DMS53 (cell line): ENCODE results near the gene PHOSPHO2.
"Not testable (repeated sequence)": the region's sequence is repeated elsewhere in the genome, so short reads cannot be mapped to it uniquely, and the experiment has no call there.

Experiments used
- DNase-seq: peaks from one replicate; lab custom pipeline; 2025; lab: John Stamatoyannopoulos, UW

The PHOSPHO2 gene

DNA sequence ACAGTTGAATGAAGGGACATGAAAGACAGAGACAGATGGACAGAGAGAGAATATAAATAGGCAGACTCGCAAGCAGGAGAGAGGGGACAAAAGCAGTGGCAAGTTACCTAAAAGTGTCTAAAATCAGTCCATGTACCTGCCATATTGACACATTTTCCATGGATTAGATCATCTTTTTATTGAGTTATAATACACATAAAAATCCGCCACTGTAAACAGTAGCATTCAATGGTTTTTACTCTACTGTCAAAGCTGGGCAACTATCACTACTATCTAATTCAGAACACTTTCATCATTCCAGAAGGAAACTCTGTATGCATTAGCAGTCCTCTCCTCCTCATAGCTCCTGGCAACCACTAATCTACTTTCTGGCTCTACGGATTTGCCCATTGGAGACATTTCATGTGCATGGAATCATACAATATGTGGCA, 10.1 kb upstream of the PHOSPHO2 start:
- DNase-seq = no peak

DNA sequence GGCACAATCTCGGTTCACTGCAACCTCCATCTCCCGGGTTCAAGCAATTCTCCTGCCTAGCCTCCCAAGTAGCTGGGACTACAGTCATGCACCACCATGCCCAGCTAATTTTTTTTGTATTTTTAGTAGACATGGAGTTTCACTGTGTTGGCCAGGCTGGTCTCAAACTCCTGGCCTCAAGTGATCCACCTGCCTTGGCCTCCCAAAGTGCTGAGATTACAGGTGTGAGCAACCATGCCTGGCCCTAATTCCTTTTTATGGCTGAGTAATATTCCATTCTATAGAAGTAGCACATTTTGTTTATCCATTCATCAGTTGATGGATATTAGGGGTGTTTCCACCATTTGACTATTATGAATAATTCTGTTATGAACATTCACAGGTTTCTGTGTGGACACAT, 9.6 kb upstream of the PHOSPHO2 start:
- DNase-seq = not testable (repeated sequence)

DNA sequence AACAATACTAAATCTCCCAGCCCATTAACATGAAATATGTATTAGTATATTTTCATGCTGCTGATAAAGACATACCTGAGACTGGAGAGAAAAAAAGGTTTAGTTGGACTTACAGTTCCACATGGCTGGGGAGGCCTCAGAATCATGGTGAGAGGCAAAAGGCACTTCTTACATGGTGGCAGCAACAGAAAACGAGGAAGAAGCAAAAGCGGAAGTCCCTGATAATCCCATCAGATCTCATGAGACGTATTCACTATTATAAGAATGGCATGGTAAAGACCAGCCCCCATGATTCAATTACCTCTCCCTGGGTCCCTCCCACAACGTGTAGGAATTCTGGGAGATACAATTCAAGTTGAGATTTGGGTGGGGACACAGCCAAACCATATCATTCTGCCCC, 7.4 kb upstream of the PHOSPHO2 start:
- not testable (repeated sequence) for DNase-seq

DNA sequence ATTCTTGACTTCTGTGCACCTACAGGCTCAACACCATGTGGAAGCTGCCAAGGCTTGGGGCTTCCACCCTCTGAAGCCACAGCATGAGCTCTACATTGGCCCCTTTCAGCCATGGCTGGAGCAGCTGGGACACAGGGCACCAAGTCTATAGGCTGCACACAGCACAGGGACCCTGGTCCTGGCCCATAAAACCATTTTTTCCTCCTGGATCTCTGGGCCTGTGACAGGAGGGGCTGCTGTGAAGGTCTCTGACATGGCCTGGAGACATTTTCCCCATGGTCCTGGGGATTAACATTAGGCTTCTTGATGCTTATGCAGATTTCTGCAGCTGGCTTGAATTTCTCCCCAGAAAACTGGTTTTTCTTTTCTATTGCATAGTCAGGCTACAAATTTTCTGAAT, 6.3 kb upstream of the PHOSPHO2 start:
- not testable (repeated sequence) for DNase-seq

DNA sequence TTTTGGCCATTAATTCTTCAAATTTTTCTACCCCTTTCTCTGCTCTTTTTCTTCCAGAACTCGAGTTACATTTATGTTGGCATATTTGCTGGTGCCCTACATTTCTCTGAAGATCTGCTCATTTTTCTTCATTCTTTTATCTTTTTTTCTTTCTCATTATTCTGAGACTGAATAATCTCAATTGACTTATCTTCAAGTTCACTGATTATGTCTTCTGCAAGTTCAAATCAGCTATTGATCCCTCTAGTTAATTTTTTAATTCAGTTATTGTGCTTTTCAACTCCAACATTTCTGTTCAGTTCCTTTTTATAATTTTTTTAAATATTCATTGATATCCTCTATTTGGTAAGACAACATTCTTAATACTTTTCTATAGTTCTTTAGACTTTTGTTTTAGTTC, 3.3 kb upstream of the PHOSPHO2 start:
- no peak for DNase-seq

DNA sequence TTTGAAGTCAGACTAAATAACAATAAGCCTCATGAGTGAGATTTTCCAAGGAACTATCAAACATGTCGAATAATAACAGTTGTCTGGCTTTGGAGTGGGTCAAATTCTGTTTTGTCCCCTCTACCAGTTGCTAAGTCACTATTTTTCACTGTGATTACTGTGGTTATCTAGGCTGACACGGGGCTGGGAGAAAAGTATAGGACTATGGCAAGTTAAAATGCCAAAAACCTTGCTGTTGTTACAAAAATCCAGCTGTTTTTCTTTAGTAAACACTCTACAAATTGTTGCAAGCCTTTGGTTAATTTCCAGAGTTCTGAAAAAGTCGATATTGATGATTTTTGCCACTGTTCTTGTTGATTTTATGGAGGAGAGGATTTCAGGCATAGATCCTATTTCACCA, 1.6 kb upstream of the PHOSPHO2 start:
- no peak for DNase-seq

DNA sequence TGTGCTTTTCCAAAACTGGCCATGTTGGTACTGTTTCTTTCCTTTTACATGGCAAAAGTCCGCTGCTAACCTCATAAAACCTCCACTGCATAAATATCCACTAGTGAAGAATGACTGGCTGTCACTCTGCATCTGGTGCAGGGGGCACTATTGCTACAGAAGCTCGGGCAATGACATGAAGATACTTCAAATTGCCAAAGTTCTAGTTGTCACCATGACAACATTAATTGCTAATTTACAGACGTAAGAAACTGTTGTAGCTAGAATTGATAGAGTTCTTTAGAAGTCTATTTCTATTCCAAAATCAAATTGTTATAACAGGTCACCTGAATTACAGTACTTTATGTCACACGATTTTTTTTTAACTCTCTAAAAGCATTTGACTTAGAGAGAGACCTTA, 909 bp upstream of the PHOSPHO2 start:
- peak; percentile 69 for DNase-seq

DNA sequence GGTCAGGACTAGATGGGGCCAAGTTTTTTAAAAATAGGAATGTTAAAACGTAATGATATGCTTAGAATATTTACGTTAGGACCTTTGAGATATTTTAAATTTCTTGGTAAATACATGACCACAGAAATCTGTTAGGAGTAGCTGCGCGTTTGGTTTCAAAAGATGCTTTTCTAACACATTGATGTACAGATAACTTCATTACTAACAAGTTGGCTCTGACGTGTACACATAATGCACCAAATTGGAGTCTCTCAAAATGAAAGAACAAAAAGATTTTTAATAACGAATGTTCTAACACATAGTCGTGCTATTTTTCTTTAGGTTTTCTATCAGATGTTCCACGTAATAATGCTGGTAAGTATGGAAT, 608 bp downstream of the PHOSPHO2 start:
- peak; percentile 52 for DNase-seq

DNA sequence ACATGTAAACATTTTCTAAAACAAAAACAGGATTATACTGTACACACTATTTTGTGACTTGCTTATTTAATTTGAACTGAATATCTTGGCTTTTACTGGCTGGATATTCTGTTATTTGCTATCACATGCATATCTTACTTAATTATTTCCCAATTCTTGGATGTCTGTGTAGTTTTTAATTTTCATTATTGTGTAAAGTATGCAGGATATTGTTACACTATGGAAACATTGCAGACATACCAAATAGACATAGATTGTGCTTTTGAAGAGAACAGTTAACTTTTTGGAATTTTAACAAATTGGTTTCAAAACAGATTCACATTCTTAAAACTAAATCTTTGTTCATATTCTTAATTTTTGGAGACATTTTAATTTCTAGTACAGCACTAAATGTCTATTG, 2.1 kb downstream of the PHOSPHO2 start:
- DNase-seq = no peak

DNA sequence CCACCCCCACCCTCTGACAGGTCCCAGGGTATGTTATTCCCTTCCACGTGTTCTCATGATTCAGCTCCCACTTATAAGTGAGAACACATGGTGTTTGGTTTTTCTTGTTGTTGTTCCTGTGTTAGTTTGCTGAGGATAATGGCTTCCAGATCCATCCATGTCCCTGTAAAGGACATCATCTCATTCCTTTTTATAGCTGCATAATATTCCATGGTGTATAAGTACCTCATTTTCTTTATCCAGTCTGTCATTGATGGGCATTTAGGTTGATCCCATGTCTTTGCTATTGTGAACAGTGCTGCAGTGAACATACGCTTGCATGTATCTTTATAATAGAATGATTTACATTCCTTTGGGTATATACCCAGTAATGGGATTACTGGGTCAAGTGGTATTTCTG, 4.9 kb downstream of the PHOSPHO2 start:
- DNase-seq = not testable (repeated sequence)

DNA sequence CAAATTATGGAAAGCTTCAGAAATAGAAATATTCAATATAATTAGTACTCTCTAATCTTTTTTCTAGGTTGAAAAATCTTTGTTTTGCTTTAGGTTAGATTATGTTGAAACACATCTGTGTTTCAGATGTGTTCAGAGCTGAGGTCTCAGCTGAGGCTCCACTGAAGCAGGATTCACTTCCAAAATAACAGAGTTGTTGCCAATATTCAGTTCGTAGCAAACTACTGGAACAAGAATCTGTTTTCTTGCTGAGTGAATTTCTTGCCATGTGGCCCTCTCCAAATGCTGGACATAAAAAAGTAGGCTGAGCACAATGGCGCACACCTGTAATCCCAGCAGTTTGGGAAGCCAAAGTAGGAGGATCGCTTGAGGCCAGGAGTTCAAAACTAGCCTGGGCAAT, 8.7 kb downstream of the PHOSPHO2 start:
- DNase-seq = no peak

DNA sequence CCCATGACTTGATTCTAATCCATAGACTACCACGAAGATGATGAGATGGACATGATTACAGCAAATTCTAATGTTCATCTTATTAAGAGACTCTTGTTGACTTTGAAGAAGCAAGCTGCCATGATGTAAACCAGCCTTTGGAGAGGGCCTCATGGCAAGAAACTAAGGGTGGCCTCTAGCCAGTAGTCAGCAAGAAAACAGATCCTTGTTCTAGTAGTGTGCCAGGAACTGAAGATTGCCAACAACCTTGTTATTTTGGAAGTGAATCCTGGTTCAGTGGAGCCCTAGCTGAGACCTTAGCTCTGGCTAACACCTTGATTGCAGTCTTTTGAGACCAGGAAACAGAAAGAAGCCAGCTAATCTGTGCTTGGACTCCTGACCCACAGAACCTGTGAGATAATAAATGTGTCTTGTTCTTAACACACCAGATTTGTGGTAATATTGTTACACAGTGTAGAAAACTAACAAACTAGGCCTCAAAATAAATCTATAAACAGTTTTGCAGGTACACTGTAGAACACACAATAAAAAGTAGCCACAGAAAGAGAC, 10.0 kb downstream of the PHOSPHO2 start:
- no peak for DNase-seq

DNA sequence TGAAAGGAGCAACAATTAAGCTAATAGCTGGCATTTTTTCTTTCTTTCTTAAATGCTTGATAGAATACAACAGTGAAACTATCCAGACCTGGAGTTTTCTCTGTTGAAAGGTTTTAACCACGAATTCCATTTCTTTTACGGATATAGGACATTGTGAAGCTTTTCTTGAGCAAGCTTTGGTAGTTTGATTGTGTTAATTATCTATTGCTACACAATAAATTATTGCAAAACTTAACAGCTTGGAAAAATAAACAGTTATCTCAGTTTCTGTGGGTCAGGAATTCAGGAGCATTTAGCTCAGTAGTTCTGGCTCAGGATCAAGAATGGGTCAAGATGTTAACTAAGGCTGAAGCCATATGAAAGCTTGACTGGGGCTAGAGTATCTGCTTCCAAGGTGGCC, 11.7 kb downstream of the PHOSPHO2 start:
- DNase-seq = no peak

DNA sequence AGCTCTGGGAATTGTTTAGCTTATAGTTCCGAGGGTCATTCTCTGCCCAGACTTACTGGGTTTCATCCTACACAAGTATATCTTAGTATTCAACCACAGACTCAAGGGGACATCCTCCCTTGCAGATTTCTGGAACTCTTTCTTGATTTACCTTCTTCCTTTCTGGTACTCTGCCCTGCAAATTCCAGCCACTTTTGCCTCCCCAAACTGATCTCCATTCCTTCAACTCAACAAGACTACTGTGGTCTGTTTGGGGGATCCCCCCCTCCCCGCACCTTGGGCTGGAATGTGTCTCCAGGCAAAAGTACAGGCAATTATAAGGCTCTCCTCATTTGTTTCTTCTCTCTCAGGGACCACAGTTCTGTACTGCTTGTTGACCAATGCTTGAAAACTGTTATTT, 13.4 kb downstream of the PHOSPHO2 start:
- DNase-seq = no peak

DNA sequence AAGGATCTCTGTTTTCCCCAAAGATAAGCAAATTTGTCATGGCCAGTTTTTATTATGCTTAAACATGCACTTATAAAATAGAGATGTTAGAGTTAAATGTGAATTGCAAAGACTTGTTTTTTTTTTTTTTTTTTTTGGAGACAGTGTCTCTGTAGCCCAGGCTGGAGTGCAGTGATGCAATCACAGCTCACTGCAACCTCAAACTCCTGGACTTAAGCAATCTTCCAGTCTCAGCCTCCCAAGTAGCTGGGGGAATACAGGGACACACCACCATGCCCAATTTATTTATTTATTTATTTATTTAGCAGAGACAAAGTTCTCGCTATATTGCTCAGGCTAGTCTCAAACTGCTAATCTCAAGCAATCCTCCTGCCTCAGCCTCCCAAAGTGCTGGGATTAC, 15.1 kb downstream of the PHOSPHO2 start:
- no peak for DNase-seq

DNA sequence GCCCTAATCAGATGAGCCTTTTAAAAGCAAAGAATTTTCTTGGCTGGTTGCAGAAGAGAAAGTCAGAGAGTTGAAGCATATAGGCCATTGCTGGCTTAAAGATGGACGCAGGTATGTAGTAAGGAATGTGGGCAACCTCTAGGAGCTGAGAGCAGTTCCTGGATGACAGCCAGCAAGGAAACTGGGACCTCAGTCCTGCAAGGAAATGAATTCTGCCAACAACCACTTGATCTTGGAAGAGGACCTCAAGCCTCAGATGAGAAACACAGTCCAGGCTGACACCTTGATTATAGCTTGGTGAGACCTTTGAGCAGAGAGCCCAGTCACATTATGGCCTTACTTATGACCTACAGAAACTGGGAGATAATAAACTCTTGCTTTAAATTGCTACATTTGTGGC, 15.7 kb downstream of the PHOSPHO2 start:
- no peak for DNase-seq

DNA sequence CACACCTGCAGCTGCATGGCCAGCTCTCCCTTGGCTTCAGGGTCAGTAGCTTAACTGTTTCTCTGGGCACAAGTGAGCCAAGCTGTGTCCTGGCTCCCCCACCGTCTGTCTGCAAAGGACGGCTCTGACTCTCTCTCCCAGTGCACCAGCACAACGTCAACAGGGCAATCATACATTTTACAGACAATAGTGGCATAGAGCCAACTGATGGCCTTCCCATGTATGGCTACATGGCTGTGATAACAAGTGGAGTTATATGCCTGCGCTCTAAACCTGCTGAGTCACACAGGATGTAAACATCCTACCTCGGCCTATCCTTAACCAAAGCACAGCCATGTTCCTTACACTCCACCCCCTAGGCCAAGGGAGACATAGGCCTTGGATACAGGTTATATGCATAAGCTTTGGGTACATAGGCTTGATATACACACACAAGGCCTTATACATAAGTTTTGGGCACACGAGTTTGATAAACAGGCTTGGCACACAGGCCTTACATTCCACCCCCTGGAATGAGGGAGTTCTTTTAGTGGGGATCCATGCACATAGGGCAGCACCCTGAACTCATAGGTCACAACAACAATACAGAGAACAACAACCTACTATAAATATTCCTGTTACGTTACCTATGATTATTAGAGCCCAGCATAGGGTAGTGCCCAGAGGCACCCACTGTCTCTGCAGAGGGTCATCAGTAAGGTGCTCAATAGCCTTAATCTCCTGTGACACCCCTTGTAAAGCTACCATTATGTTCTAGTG, 17.7 kb downstream of the PHOSPHO2 start:
- peak; percentile 75 for DNase-seq

DNA sequence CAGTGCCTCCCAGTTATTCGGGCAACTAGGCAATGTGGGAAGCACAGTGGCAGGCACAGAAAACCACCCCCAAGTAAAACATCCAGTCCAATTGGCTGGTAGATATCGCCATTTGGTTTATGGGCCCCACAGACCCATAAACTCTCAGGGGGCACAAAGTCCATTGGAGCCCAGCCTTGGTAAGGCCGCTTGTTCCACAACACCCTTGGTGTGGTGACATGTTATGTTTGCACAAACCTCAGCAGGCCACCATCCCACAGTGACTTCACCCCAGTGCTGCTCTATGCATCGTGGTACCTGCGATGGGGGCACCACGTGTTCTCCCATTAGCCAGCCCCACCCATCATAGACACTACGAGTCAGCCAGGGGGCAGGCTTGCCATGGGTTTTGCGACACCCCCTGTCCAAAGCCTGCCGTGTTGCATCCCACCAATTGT, 18.5 kb downstream of the PHOSPHO2 start:
- DNase-seq = no peak

DNA sequence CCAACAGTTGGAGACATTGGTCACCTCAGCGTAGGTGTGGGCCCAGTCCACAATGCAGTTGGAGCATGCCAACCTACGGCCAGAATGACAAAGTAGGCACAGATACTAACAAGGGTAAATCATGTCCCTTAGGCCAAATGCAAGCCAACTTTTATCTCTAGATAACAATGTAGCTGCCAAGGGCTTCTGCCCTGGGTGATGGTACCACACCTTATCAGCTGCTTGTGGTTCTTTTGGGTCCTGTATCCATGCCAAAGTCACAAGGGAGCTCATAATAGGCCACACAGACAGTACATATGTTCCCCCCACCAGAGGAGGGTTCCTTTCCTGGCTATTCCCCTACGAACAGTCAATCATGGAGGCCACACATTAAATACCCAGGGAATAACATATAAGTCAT, 19.1 kb downstream of the PHOSPHO2 start:
- no peak for DNase-seq

DNA sequence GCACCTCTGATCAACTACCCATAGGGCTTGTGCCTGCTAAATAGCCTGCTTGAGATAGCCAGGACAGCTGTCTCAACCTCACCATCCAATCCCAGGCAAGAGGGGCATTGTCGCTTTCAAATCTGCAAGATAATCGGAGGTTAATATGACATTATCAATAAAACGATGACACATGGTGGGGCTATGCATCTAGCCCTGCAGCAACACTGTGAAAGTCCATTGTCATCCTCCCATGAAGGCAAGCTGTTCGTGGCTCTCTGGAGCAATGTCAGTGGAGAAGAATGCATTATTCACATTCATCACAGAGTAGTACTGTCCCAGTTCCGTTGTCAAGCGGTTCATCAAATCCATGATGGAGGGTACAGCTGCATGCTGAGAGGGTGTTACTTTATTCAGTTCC, 20.4 kb downstream of the PHOSPHO2 start:
- peak; percentile 26 for DNase-seq

DNA sequence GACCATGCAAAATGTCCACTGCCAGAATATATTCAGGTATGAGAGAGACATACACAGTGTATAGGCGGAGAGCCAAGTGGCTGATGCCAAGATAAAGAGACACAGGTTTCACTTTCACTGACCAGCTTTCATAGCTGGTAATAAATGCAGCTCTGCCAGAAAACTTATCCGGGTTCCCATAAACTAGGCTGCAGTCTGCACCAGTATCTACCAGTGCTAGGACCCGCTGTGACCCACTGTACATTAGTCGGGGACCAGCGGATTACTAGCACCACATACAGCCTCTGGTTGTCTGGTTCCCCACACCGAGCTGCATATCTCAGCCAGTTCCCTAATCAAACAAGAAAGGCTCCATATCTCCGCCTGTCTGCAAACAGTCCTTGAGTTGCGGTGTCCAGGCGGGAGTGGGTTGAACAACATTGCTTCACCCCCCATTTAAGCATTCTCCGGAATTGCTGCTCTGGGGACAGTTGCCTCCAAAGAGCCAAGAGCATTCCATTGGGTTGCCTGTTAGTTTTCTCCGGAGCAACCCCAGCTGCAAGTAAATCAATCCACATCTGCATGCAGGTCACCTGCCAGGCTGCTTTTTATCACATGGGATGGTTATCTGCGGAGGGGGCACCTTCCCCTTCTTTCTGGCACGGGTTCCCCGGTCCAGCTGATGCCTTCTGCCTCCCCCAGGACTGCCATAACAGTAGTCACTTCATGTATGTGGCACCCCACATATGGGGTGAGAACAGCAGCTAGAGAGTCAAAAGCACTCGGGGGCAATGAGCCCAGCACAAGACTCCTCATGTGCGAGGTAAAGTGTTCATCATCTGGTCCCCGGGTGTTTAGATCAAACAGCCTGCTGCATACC, 21.3 kb downstream of the PHOSPHO2 start:
- DNase-seq = peak; percentile 75

DNA sequence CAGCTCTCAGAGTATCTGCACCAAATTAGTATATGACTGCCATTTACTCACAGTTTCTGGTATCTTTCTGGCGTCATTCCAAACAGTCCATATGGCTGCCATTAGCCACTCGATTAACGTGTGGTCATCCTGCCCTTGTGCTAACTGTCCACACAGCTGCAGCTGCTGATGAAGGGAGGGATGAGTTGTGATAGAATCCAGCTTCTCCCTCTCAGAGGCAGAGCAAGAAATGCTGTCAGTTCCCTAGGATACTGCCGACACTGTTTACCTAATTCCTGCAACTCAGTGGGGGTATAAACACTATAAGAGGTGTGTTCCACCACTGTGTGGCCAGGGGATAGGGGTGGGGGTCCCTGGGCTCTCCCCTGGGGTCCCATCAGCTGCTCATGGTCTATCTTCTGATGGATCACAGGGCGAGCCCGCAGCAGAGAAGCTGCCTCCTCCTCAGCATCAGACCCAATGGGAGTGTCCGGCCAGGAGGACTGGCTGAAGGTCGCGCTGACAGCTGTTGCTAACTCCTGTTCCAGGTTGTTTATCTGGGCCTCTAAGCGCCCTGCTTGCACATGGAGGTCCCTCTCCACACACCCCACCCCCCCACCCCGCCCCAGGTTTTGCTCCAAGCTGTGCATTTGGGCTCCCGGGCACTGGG, 22.1 kb downstream of the PHOSPHO2 start:
- peak; percentile 83 for DNase-seq
